ENCODE results near the gene ADAMTS7.

Gene ADAMTS7

DNA sequence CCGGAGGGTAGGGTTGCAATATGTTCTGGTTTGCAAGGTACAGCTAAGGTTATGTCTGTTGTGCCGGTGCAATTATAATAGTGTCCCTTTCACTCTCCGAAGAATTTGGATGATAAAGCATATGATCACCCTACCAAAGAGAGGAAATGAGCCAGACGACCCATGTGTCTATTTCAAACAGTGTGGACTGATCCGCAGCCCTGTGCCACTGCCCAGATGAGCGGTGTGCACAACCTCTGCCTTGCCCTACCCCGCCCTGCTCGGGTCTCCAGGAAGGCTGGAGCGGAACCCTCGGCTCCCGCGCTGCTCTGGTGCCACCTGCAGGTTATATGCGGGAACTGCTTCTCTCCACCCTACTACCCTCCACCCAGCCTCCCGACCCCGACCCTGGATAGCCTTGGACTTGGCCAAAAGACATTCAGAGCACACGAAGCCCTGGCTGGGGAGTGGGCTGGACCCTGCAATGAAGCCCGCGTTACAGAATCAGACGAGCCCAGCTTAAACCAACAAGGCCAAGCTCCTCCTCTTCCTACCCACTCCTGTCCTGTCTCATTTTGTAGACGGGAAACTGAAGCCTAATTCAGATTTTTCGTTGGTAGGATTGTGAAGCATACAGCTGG is 101.9 kb downstream of the ADAMTS7 start:
- TF ChIP-seq, protein P1, sequence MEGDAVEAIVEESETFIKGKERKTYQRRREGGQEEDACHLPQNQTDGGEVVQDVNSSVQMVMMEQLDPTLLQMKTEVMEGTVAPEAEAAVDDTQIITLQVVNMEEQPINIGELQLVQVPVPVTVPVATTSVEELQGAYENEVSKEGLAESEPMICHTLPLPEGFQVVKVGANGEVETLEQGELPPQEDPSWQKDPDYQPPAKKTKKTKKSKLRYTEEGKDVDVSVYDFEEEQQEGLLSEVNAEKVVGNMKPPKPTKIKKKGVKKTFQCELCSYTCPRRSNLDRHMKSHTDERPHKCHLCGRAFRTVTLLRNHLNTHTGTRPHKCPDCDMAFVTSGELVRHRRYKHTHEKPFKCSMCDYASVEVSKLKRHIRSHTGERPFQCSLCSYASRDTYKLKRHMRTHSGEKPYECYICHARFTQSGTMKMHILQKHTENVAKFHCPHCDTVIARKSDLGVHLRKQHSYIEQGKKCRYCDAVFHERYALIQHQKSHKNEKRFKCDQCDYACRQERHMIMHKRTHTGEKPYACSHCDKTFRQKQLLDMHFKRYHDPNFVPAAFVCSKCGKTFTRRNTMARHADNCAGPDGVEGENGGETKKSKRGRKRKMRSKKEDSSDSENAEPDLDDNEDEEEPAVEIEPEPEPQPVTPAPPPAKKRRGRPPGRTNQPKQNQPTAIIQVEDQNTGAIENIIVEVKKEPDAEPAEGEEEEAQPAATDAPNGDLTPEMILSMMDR (conservative IDR thresholded peaks at IDR 0.05; ENCODE audit: low read length), result peak; percentile 79
- peak; percentile 17 for DNase-seq (ENCODE audit: low read depth)
- H3K4me3 ChIP-seq (ENCODE audit: low read length), result peak overlapping the region; percentile 26; the same call in 1 of the 2 replicates

All from AG10803 (cell line).